ENCODE measurements around the gene GPR173. TPM values are rescaled to one million over a fixed set of nuclear protein-coding genes. Genes with fewer than 3 reads are reported as not detected.

The GPR173 gene
- total RNA-seq, 1 donor from 2014 or later = 7.9 TPM

DNA sequence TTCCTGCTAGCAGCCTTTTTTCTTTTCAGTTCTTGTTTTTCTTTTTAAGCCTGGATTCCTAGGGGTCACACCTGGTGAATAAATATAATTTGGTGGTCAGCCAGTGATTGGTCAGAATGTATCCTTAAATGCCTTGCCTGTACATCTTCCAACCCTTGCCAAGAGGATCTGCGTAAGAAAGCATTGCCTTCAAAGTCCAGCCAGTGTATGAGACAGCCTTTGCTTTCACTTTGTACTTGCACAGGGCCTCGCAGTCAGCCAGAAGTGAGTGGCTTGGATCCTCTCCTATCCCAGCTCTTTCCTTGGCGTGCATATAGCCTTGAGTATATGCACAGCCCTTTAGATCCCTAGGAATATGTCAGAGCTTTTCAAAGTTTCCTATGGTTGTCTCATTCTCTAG is 67.5 kb downstream of the GPR173 start:
- no peaks in the 10 kb centered on the region for H3K4me1 Mint-ChIP-seq (ENCODE audit: low read depth)
- no peak for DNase-seq (ENCODE audit: low spot score)
- H3K4me3 Mint-ChIP-seq (ENCODE audit: unreplicated experiment) = no peak overlapping the region
- no peaks in the 10 kb centered on the region for H3K27me3 Mint-ChIP-seq (ENCODE audit: low read depth)
- H3K9me3 Mint-ChIP-seq (ENCODE audit: low read depth) = no peaks in the 10 kb centered on the region
- no peaks in the 10 kb centered on the region for H3K36me3 Mint-ChIP-seq (ENCODE audit: low read depth)
- TF ChIP-seq, protein P1, sequence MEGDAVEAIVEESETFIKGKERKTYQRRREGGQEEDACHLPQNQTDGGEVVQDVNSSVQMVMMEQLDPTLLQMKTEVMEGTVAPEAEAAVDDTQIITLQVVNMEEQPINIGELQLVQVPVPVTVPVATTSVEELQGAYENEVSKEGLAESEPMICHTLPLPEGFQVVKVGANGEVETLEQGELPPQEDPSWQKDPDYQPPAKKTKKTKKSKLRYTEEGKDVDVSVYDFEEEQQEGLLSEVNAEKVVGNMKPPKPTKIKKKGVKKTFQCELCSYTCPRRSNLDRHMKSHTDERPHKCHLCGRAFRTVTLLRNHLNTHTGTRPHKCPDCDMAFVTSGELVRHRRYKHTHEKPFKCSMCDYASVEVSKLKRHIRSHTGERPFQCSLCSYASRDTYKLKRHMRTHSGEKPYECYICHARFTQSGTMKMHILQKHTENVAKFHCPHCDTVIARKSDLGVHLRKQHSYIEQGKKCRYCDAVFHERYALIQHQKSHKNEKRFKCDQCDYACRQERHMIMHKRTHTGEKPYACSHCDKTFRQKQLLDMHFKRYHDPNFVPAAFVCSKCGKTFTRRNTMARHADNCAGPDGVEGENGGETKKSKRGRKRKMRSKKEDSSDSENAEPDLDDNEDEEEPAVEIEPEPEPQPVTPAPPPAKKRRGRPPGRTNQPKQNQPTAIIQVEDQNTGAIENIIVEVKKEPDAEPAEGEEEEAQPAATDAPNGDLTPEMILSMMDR (IDR thresholded peaks at IDR 0.05) = no peak
- H3K27ac Mint-ChIP-seq (ENCODE audit: unreplicated experiment) = no peak overlapping the region

DNA sequence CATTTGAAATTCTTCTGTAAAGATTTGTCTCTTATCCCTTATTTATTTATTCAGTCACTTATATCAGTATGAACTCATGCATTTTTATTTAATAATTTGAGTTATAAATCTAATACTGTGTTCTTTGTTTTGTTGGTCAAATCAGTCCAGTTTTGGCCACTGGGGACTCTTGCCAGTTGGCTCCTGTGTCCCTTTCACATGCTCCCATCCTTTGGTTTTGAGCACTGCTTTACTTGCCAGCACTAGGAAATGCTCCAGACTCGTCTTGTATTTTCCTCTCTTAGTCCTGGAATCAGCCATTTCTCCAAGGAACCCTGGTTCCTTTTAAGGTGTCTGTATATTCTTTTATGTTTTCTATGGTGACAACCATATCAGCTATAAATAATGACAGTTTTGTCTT is 73.4 kb downstream of the GPR173 start:
- H3K27me3 Mint-ChIP-seq (ENCODE audit: low read depth) = no peaks in the 10 kb centered on the region
- peaks cover 10% of the 10 kb centered on the region for H3K9me3 Mint-ChIP-seq (ENCODE audit: low read depth)
- H3K27ac Mint-ChIP-seq (ENCODE audit: unreplicated experiment) = no peak overlapping the region
- TF ChIP-seq, protein P1 (IDR thresholded peaks at IDR 0.05) = no peak
- no peak overlapping the region for H3K4me3 Mint-ChIP-seq (ENCODE audit: unreplicated experiment)
- peaks cover 2% of the 10 kb centered on the region for H3K36me3 Mint-ChIP-seq (ENCODE audit: low read depth)
- DNase-seq (ENCODE audit: low spot score) = no peak
- H3K4me1 Mint-ChIP-seq (ENCODE audit: low read depth) = no peaks in the 10 kb centered on the region

DNA sequence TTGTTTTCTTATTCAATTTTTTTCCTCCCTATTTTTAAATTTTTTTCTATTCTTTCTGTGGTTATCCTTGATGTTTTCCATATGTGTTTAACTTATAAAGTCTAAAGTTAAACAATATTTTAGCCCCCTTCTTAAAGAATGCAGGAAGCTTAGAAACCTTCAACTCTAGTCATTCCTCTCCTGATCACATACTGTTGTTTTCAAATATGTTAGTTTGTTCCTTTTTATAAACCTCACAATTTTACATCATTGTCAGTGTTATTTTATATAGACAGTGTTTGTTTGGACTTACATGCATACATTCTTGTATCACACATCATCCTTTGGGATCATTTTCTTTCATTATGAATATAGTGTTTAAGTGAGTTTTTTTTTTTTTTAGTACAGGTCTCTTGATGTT is 76.9 kb downstream of the GPR173 start:
- Mint-ChIP-seq H3K27ac (ENCODE audit: unreplicated experiment) (no peak overlapping the region), H3K27me3 (ENCODE audit: low read depth) (no peaks in the 10 kb centered on the region), H3K9me3 (ENCODE audit: low read depth) (peaks cover 10% of the 10 kb centered on the region), H3K4me3 (ENCODE audit: unreplicated experiment) (no peak overlapping the region), H3K36me3 (ENCODE audit: low read depth) (peaks cover 2% of the 10 kb centered on the region), H3K4me1 (ENCODE audit: low read depth) (no peaks in the 10 kb centered on the region)
- no peak for DNase-seq (ENCODE audit: low spot score)
- TF ChIP-seq, protein P1 (IDR thresholded peaks at IDR 0.05) = no peak

DNA sequence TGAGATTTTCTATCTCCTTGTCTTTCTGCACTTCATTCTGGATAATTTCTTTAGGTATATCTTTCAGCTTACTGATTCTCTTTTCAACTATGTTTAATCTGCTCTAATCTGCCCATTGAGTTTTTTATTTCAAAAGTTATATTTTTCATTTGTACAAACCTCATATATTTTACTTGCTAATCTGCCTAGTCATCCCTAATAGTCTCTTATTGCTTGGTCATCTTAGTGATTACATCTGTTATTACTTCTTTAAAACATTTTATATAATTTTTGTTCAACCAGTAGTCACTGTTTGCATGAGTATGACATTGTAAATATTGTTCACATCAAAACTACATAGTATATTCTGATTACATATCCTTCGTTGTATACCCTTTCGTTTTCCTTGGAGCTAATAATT is 77.8 kb downstream of the GPR173 start:
- no peak for DNase-seq (ENCODE audit: low spot score)
- H3K4me3 Mint-ChIP-seq (ENCODE audit: unreplicated experiment) = no peak overlapping the region
- TF ChIP-seq, protein P1 (IDR thresholded peaks at IDR 0.05) = no peak
- H3K27ac Mint-ChIP-seq (ENCODE audit: unreplicated experiment) = no peak overlapping the region
- H3K27me3 Mint-ChIP-seq (ENCODE audit: low read depth) = no peaks in the 10 kb centered on the region
- H3K9me3 Mint-ChIP-seq (ENCODE audit: low read depth) = peaks cover 10% of the 10 kb centered on the region
- H3K36me3 Mint-ChIP-seq (ENCODE audit: low read depth) = peaks cover 2% of the 10 kb centered on the region
- no peaks in the 10 kb centered on the region for H3K4me1 Mint-ChIP-seq (ENCODE audit: low read depth)

DNA sequence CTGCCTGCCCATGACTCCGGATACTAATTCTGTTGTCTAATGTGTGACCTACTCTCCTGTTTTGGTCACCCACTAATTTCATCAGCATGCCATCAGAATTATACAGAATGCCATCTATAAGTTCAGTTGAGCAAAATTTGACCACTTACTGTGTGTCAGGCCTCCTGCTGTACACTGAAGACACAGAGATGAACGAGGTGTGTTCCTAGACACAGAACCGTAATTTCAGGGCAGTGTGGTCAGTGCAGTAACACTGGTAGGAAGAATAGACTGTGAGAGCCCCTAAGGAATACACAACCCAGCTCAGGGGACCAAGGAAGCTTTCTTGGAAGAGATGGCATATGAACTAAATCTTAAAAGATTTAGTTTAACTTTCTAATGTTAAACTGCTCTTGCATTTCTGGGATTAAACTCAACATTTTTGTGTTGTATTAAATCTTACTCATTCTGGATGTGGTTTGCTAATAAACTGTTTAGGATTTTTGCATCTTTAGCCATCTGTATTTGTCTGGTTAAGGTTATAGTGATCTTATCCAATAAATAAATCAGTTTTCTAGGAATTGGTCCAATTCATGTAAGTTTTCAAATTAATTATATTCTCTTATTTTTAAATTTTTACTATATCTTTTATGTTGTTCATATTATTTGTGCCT is 79.6 kb downstream of the GPR173 start:
- Mint-ChIP-seq H3K9me3 (ENCODE audit: low read depth) (peaks cover 10% of the 10 kb centered on the region), H3K27ac (ENCODE audit: unreplicated experiment) (no peak overlapping the region), H3K4me3 (ENCODE audit: unreplicated experiment) (no peak overlapping the region), H3K36me3 (ENCODE audit: low read depth) (peaks cover 4% of the 10 kb centered on the region), H3K27me3 (ENCODE audit: low read depth) (no peaks in the 10 kb centered on the region), H3K4me1 (ENCODE audit: low read depth) (no peaks in the 10 kb centered on the region)
- DNase-seq (ENCODE audit: low spot score) = no peak
- TF ChIP-seq, protein P1 (IDR thresholded peaks at IDR 0.05) = no peak

Other genes starting within 250 kb of the GPR173 start
- gene XAGE5, start 237.5 kb upstream of the GPR173 start, total RNA-seq = not detected in 3 replicates
- not detected in 3 replicates for gene XAGE3, start 180.7 kb upstream of the GPR173 start, total RNA-seq
- gene FAM156B, start 151.5 kb upstream of the GPR173 start, total RNA-seq = 18.0 to 19.5 TPM (median 18.3 TPM) in 3 replicates
- gene FAM156A, start 90.3 kb upstream of the GPR173 start, total RNA-seq = 23.8 to 39.9 TPM (median 25.2 TPM) in 3 replicates
- gene TSPYL2, start 33.6 kb downstream of the GPR173 start, total RNA-seq = 25.9 to 42.5 TPM (median 29.8 TPM) in 3 replicates
- 5.8 to 12.7 TPM (median 6.6 TPM) in 3 replicates for gene KANTR, start 45.4 kb downstream of the GPR173 start, total RNA-seq
- gene KDM5C, start 176.4 kb downstream of the GPR173 start, total RNA-seq = 70.1 to 85.0 TPM (median 75.2 TPM) in 3 replicates
- 8.0 to 11.6 TPM (median 8.2 TPM) in 3 replicates for gene IQSEC2, start 232.8 kb downstream of the GPR173 start, total RNA-seq